ENCODE measurements around the gene TNKS1BP1.
"Not testable (repeated sequence)": the region's sequence is repeated elsewhere in the genome, so short reads cannot be mapped to it uniquely, and the experiment has no call there.

The TNKS1BP1 gene

GRCh38 chr11:57343825-57344224 lies 19.1 kb upstream of the TNKS1BP1 start:
- no peak overlapping the region for H3K4me3 Mint-ChIP-seq
- no peaks in the 10 kb centered on the region for H3K9me3 Mint-ChIP-seq
- peaks cover 1% of the 10 kb centered on the region for H3K4me1 Mint-ChIP-seq (ENCODE audit: low read depth)
- no peak overlapping the region for H3K27ac Mint-ChIP-seq
- no peaks in the 10 kb centered on the region for H3K27me3 Mint-ChIP-seq
- H3K36me3 Mint-ChIP-seq (ENCODE audit: low read depth): no peaks in the 10 kb centered on the region
- DNase-seq: no peak

- H3K27me3 Mint-ChIP-seq: no peaks in the 10 kb centered on the region
- H3K9me3 Mint-ChIP-seq: no peaks in the 10 kb centered on the region
- H3K4me1 Mint-ChIP-seq (ENCODE audit: low read depth): peaks cover 1% of the 10 kb centered on the region
- H3K27ac Mint-ChIP-seq: no peak overlapping the region
- no peaks in the 10 kb centered on the region for H3K36me3 Mint-ChIP-seq (ENCODE audit: low read depth)
- DNase-seq: no peak
- H3K4me3 Mint-ChIP-seq: no peak overlapping the region
These were observed 17.9 kb upstream of the TNKS1BP1 start for GRCh38 chr11:57342702-57343101.

GRCh38 chr11:57341250-57341808 lies 16.6 kb upstream of the TNKS1BP1 start:
- Mint-ChIP-seq H3K9me3 (no peaks in the 10 kb centered on the region), H3K4me1 (ENCODE audit: low read depth) (peaks cover 7% of the 10 kb centered on the region), H3K36me3 (ENCODE audit: low read depth) (no peaks in the 10 kb centered on the region), H3K27ac (no peak overlapping the region), H3K27me3 (no peaks in the 10 kb centered on the region), H3K4me3 (no peak overlapping the region)
- DNase-seq: no peak

GRCh38 chr11:57340039-57340615 lies 15.4 kb upstream of the TNKS1BP1 start:
- Mint-ChIP-seq H3K9me3 (no peaks in the 10 kb centered on the region), H3K27ac (no peak overlapping the region), H3K27me3 (no peaks in the 10 kb centered on the region), H3K4me3 (no peak overlapping the region), H3K4me1 (ENCODE audit: low read depth) (peaks cover 12% of the 10 kb centered on the region), H3K36me3 (ENCODE audit: low read depth) (peaks cover 4% of the 10 kb centered on the region)
- DNase-seq: no peak

- peaks cover 19% of the 10 kb centered on the region for H3K4me1 Mint-ChIP-seq (ENCODE audit: low read depth)
These were observed 14.6 kb upstream of the TNKS1BP1 start for GRCh38 chr11:57339328-57339727.

GRCh38 chr11:57338142-57338541 lies 13.4 kb upstream of the TNKS1BP1 start, which contains the start of gene P2RX3:
P2RX3 (plus strand) TSS chr11:57338352; CDS start chr11:57338551, 199 bp downstream.
- H3K27ac Mint-ChIP-seq: peak within 1 kb of the TSS; percentile 55
- H3K27me3 Mint-ChIP-seq: no peaks in the 10 kb centered on the region
- no peak for DNase-seq
- peaks cover 24% of the 10 kb centered on the region for H3K36me3 Mint-ChIP-seq (ENCODE audit: low read depth)
- H3K9me3 Mint-ChIP-seq: no peaks in the 10 kb centered on the region
- H3K4me1 Mint-ChIP-seq (ENCODE audit: low read depth): peaks cover 30% of the 10 kb centered on the region
- H3K4me3 Mint-ChIP-seq: no peak within 1 kb of the TSS

More at GRCh38 chr11:57339328-57339727, 14.6 kb upstream of the TNKS1BP1 start:
- Mint-ChIP-seq H3K4me3 (no peak overlapping the region), H3K9me3 (no peaks in the 10 kb centered on the region), H3K27ac (peak overlapping the region; percentile 41), H3K36me3 (ENCODE audit: low read depth) (peaks cover 12% of the 10 kb centered on the region), H3K27me3 (no peaks in the 10 kb centered on the region)
- no peak for DNase-seq

- not testable (repeated sequence) for H3K9me3 Mint-ChIP-seq, DNase-seq, H3K27me3 Mint-ChIP-seq
- H3K4me3 Mint-ChIP-seq: peak overlapping the region; percentile 98
- peaks cover 38% of the 10 kb centered on the region for H3K4me1 Mint-ChIP-seq (ENCODE audit: low read depth)
- peak overlapping the region; percentile 99 for H3K27ac Mint-ChIP-seq
- H3K36me3 Mint-ChIP-seq (ENCODE audit: low read depth): peaks cover 37% of the 10 kb centered on the region
These were observed 12.1 kb upstream of the TNKS1BP1 start for GRCh38 chr11:57336856-57337255.

- Mint-ChIP-seq H3K27me3 (no peaks in the 10 kb centered on the region), H3K9me3 (no peaks in the 10 kb centered on the region), H3K4me1 (ENCODE audit: low read depth) (peaks cover 44% of the 10 kb centered on the region), H3K36me3 (ENCODE audit: low read depth) (peaks cover 44% of the 10 kb centered on the region), H3K27ac (peak overlapping the region; percentile 99), H3K4me3 (peak overlapping the region; percentile 98)
- peak; percentile 45 for DNase-seq
These were observed 11.4 kb upstream of the TNKS1BP1 start for GRCh38 chr11:57336111-57336666.

- Mint-ChIP-seq H3K27me3 (no peaks in the 10 kb centered on the region), H3K4me3 (peak within 1 kb of the TSS; percentile 98), H3K9me3 (no peaks in the 10 kb centered on the region), H3K36me3 (ENCODE audit: low read depth) (peaks cover 50% of the 10 kb centered on the region), H3K4me1 (ENCODE audit: low read depth) (peaks cover 50% of the 10 kb centered on the region), H3K27ac (peak within 1 kb of the TSS; percentile 99)
- peak; percentile 90 for DNase-seq
These were observed 10.8 kb upstream of the TNKS1BP1 start, which contains the start of gene SSRP1 for GRCh38 chr11:57335343-57336110. SSRP1 (minus strand) TSS chr11:57335892; CDS start chr11:57335121, 771 bp downstream.

GRCh38 chr11:57335023-57335342 lies 10.2 kb upstream of the TNKS1BP1 start:
- H3K27ac Mint-ChIP-seq: peak overlapping the region; percentile 99
- H3K9me3 Mint-ChIP-seq: no peaks in the 10 kb centered on the region
- DNase-seq: no peak
- H3K36me3 Mint-ChIP-seq (ENCODE audit: low read depth): peaks cover 56% of the 10 kb centered on the region
- peaks cover 56% of the 10 kb centered on the region for H3K4me1 Mint-ChIP-seq (ENCODE audit: low read depth)
- peak overlapping the region; percentile 98 for H3K4me3 Mint-ChIP-seq
- no peaks in the 10 kb centered on the region for H3K27me3 Mint-ChIP-seq

- H3K36me3 Mint-ChIP-seq (ENCODE audit: low read depth): peaks cover 77% of the 10 kb centered on the region
- H3K27me3 Mint-ChIP-seq: no peaks in the 10 kb centered on the region
- no peaks in the 10 kb centered on the region for H3K9me3 Mint-ChIP-seq
- DNase-seq: no peak
- H3K4me1 Mint-ChIP-seq (ENCODE audit: low read depth): peaks cover 66% of the 10 kb centered on the region
- peak overlapping the region; percentile 99 for H3K27ac Mint-ChIP-seq
- H3K4me3 Mint-ChIP-seq: peak overlapping the region; percentile 98
These were observed 8.1 kb upstream of the TNKS1BP1 start for GRCh38 chr11:57332694-57333440.

GRCh38 chr11:57331720-57332119 lies 7.0 kb upstream of the TNKS1BP1 start:
- H3K4me1 Mint-ChIP-seq (ENCODE audit: low read depth): peaks cover 75% of the 10 kb centered on the region
- no peak overlapping the region for H3K4me3 Mint-ChIP-seq
- H3K36me3 Mint-ChIP-seq (ENCODE audit: low read depth): peaks cover 88% of the 10 kb centered on the region
- no peak overlapping the region for H3K27ac Mint-ChIP-seq
- no peaks in the 10 kb centered on the region for H3K9me3 Mint-ChIP-seq
- no peak for DNase-seq
- H3K27me3 Mint-ChIP-seq: no peaks in the 10 kb centered on the region

GRCh38 chr11:57330029-57330428 lies 5.3 kb upstream of the TNKS1BP1 start:
- Mint-ChIP-seq H3K4me3 (no peak overlapping the region), H3K36me3 (ENCODE audit: low read depth) (peaks cover 100% of the 10 kb centered on the region), H3K27ac (peak overlapping the region; percentile 77), H3K27me3 (no peaks in the 10 kb centered on the region), H3K9me3 (no peaks in the 10 kb centered on the region), H3K4me1 (ENCODE audit: low read depth) (peaks cover 82% of the 10 kb centered on the region)
- no peak for DNase-seq

- DNase-seq: no peak
- Mint-ChIP-seq H3K9me3 (no peaks in the 10 kb centered on the region), H3K4me3 (no peak overlapping the region), H3K27me3 (no peaks in the 10 kb centered on the region), H3K27ac (peak overlapping the region; percentile 98), H3K4me1 (ENCODE audit: low read depth) (peaks cover 76% of the 10 kb centered on the region), H3K36me3 (ENCODE audit: low read depth) (peaks cover 78% of the 10 kb centered on the region)
These were observed 3.0 kb upstream of the TNKS1BP1 start for GRCh38 chr11:57327721-57328120.

Data from activated T-cell treated with anti-CD3 and anti-CD28 coated beads, Interleukin-2, amount 50 U/mL, for 24 hours (primary cell).